Sigmoid colon (tissue), 4 donors: ENCODE data around the gene CEP85L.

Experiments used
- CTCF ChIP-seq, 4 experiments: fragments of 450-650 bp in 3 of 4; fragments of 200-600 bp in 1 of 4; IDR thresholded peaks; one replicate each; pipeline ENCODE4 v1.5.1; 2016 to 2019; ENCODE audit warnings: antibody characterized with exemption in 4 of 4, mild to moderate bottlenecking in 3 of 4, moderate library complexity in 2 of 4
- POLR2A ChIP-seq, 2 donors: fragments of 450-650 bp; IDR thresholded peaks; one replicate each; pipeline ENCODE4 v1.6.1; 2016; ENCODE audit warnings: antibody characterized with exemption in 2 of 2, mild to moderate bottlenecking in 2 of 2, moderate library complexity in 2 of 2
- POLR2AphosphoS5 ChIP-seq, 4 donors: sonication (generic); formaldehyde crosslinking; IDR thresholded peaks; one replicate each; pipeline ENCODE4 v1.6.1; 2017; ENCODE audit warnings: antibody characterized with exemption in 4 of 4

GRCh38 chr6:118611334-118611733, 40.1 kb downstream of the CEP85L start:
- no peak for TF ChIP-seq CTCF (IDR thresholded peaks at IDR 0.05)
- no peak for TF ChIP-seq POLR2AphosphoS5 (IDR thresholded peaks at IDR 0.05)
- no peak for TF ChIP-seq POLR2A (IDR thresholded peaks at IDR 0.05)
